DOHH2 (cell line): ENCODE measurements around the gene ATAD2B.

Experiments
- CTCF ChIP-seq: fragments of 200-600 bp; sonication (generic); IDR thresholded peaks from one replicate; pipeline ENCODE4 v1.5.1; 2014; ENCODE audit warnings: antibody characterized with exemption, mild to moderate bottlenecking, low read depth, low read length; ENCODE audit not compliant: poor library complexity, severe bottlenecking
- EZH2phosphoT487 ChIP-seq: fragments of 200-600 bp; sonication (generic); IDR thresholded peaks from 2 replicates; pipeline ENCODE4 v1.6.1; 2017; ENCODE audit warnings: borderline replicate concordance, mild to moderate bottlenecking, antibody characterized with exemption, low read length, moderate library complexity, mixed read lengths

GRCh38 chr2:23711979-23712755, 214.8 kb downstream of the ATAD2B start:
- no peak for TF ChIP-seq CTCF
- no peak for TF ChIP-seq EZH2phosphoT487
